GM18909 (cell line): Measurements from ENCODE around the gene DRC3.

Source experiments
- ATAC-seq: cut with Tn5 transposase; IDR thresholded peaks from one replicate; pipeline ENCODE4 v1.9.1; 2021; ENCODE audit warnings: mild to moderate bottlenecking; ENCODE audit not compliant: unreplicated experiment, poor library complexity

Gene DRC3

DNA sequence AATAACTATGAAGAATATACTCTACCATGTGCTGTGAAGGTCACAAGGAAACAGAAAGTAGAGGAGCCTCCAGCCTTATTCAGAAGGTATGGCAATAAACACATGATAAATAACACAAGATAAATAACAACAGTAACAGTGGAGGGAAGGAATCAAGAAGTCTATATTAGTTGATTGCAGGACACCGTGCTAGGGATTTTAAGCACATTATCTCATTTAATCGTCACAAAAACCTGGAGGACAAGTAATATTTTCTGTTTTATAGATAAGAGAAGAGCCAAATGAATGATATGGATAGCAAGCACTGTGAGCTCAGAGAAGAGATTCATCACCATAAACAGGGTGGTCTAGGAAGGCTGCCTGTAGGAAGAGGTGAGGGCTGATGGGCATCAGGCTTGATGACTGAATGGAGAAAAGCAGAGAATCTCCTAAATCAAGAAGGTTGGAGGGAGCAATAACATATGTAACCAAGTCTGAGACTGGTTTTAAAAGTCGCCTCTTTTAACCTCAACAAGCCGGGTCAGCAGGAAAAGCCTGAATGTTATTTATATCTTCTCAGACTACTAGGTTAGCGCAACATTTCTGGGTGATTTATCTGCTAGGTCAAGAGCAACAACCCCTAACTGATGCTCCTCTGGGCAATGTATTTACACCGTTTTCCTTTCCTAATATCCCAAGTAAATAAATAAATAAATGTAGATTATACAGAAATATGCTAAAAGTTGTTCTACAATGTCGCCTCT, 8.8 kb upstream of the DRC3 start:
- no peak for ATAC-seq

GRCh38 chr17:17964710-17965109, 8.0 kb upstream of the DRC3 start:
- ATAC-seq: no peak

GRCh38 chr17:17965152-17965721, 7.4 kb upstream of the DRC3 start:
- no peak for ATAC-seq

DNA sequence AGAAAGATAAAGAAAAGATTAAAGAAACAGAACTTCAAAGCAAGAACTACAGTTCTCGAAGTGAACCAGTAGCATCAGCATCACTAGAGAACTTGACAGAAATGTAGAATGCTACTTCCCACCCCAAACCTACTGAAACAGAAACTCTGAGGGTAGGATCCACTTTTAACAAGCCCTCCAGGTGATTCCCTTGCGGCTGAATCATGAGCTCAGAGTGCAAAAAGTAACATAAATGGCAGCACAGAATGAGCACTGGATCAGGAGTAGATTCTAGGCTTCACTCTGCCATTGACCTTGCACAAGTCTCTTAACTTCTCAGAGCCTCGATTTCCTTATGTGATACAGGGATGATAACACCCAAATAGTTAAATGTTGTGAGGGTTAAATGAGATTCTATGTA, 6.3 kb upstream of the DRC3 start:
- no peak for ATAC-seq

- ATAC-seq: no peak
Observed at GRCh38 chr17:17970699-17971430, 1.8 kb upstream of the DRC3 start.

GRCh38 chr17:17971431-17972125, 1.1 kb upstream of the DRC3 start:
- ATAC-seq: no peak

DNA sequence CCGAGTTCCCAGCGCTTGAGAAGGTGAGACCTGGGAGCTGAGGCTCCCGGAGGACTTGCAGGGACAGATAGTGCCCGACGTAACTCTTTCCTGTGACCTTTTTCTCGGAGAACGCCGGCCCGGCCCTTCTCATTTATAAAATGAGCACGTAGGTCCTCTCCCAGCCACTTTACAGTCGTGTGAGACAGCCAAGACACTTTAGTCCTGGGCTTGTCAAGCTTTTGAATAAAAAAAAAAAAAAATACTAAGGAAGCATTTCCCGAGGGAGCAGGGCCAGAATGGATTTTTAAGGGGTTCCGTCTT, 241 bp downstream of the DRC3 start:
- no peak for ATAC-seq

- ATAC-seq: no peak
Observed at GRCh38 chr17:17975436-17975835, 2.8 kb downstream of the DRC3 start.

- no peak for ATAC-seq
Observed at GRCh38 chr17:17976931-17977570, 4.4 kb downstream of the DRC3 start.

DNA sequence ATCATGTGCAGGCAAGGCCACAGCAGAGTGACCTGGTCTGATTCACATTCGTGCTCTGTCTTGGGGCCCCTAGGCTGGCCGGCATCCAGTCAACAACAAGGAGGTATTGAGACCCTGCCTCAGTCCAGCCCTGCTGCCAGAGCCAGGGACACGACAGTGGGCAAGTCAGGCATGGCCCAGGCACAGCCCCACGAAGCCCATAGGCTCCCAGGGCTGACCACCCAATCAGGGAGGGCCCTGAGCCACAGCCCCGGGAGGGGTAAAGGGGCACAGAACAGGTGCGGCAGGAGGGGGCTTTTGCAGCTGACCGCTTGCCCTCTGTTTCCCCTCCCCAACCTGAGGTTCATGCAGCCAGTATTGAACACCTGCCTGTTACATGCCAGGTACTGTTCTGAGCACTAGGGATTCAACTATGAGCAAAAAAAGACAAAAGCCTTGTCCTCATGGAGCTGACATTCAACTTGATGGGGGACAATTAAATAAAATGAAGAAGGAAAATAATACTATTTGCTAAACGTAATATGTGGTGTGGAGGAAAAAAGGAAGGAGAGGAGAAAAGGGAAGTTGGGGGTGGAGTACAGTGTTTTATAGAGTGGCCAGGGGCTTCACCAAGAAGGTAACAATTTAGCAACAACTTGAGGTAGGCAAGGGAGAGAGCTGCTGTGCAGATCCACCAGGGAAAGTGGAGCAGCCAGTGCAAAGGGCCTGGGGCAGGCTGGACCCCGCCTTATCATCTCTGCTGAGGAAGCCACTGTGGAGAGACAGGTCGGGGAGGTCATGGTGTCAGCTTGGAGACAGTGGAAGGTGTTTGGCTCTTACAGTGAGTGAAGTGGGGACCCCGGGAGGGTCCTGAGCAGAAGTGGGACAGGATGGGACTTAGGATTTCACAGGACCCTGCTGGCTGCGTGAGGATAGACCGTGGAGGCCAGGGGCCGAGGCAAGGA, 6.1 kb downstream of the DRC3 start:
- no peak for ATAC-seq

- no peak for ATAC-seq
Observed at GRCh38 chr17:17979778-17980177, 7.1 kb downstream of the DRC3 start.

DNA sequence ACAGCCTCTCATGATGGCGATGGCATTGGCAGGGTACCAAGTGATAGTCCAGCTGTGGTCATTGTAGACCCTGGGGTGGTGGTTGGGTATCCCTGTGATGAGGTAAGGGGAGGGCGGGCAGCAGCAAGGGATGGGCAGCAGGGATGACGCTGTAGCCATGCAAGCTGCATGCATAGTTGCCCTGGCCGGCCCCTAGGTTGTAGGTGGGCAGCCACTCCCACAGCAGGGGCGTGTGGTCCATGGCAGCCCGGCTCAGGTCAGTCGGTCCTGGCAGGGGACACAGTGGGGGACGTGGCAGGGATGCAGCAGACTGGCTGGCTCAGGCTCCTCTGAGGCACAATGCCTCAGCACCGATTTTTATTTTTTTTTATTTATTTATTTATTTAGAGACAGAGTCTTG, 8.7 kb downstream of the DRC3 start:
- no peak for ATAC-seq

GRCh38 chr17:17982801-17983200, 10.1 kb downstream of the DRC3 start:
- ATAC-seq: no peak

DNA sequence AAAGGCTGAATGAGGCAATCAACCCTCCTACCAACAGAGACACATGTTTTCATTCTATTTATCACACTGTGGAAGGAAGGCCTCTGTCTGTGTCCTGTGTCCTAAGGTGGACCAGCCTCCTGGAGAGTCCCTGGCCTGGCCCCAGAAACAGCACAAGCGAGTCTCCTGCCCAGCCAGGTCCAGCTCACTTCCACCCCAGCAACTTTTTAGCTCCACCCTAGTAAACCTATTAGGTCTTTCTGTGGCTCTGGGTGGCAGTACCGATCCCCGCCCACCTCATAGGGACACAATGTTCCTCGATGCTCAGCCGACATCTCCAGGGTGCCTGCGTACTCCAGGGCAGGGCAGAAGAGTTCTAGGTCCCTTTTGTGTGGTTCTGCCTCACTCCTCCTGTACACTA, 10.7 kb downstream of the DRC3 start:
- ATAC-seq: no peak

- no peak for ATAC-seq
Observed at GRCh38 chr17:17983776-17984175, 11.1 kb downstream of the DRC3 start.

DNA sequence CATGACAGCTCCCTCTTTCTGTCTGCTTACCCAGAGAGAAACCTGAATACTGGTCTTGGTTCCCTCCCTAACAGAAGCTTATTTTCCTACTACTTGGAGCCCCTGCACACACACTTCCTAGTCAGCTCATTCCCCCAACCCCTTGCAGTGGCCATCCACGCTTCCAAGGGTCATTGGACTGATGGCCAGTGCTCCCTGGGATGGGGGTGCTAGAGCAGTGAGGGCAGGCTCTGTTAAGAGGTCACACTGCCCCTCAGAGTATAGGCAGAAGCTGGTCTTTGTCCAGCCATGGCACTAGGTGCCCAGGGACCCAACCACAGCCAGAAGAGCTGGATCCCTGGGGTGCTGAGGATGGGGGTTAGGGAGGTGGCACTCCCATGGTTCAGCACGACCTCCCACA, 12.5 kb downstream of the DRC3 start:
- ATAC-seq: no peak

- no peak for ATAC-seq
Observed at GRCh38 chr17:17985555-17985954, 12.9 kb downstream of the DRC3 start.

DNA sequence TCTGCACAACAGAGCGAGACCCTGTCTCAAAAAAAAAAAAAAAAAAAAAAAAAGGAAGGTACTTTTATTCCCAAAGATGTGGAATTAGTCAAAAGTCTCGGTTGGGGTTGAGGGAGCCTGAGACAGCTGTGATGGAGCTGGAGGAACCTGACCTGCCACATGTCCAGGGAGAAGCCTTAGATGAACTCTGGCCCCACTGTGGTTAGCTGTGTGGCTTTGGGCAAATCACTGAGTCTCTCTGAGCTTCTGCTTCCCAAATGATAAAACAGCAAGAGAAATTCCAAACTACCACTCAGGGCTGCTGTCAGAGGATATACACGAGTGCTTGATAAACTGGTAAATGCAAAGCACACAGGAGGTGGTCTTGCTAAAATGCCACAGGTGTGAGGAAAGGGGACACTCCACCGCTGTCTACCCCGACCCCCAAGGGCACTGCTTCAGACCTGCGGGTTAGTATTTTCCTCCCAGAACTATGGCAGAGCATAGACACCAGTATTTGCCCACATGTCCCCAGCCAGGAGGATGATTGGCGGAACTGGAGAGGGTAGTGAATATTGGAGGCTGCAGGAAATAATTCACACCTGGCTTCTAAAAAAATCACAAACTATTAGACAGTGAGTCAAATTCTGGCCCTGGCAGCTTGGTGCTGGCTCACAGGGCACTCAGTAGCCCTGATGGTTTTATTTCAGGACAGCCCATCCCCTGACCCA, 14.7 kb downstream of the DRC3 start:
- no peak for ATAC-seq

DNA sequence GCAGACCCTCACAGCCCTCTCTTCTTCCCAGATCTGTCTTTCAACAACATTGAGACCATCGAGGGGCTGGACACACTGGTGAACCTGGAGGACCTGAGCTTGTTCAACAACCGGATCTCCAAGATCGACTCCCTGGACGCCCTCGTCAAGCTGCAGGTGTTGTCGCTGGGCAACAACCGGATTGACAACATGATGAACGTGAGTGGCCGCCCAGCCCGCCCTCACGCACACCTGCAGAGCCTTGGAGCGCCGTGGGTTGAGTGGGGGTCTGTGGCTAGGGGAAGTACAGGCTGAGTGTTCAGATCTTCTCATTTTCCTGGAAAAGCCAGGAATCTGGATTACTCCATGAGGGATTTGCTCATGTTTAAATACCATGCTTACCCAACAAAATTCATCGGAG, 15.2 kb downstream of the DRC3 start:
- no peak for ATAC-seq
